GM13976 (cell line): Measurements from ENCODE around the gene TLR5.

Experiments used
- DNase-seq: peaks from one replicate; pipeline ENCODE4 v3.0.0; 2012; ENCODE audit warnings: low spot score
- in situ Hi-C: fragments of 300-500 bp; cut with MboI; formaldehyde crosslinking; loops from one replicate; pipeline ENCODE4 v1.12.0; 2022; ENCODE audit warnings: low sequenced_read_pairs, mixed read lengths, inconsistent platforms; ENCODE audit not compliant: unreplicated experiment
- TF ChIP-seq, protein P1 (sequence below): IDR thresholded peaks from 2 replicates; pipeline ENCODE4 v1.5.1; 2012; ENCODE audit warnings: borderline replicate concordance, mild to moderate bottlenecking; ENCODE audit not compliant: insufficient read depth; ENCODE audit errors: extremely low read depth, missing control alignments, control extremely low read depth

Gene TLR5

DNA sequence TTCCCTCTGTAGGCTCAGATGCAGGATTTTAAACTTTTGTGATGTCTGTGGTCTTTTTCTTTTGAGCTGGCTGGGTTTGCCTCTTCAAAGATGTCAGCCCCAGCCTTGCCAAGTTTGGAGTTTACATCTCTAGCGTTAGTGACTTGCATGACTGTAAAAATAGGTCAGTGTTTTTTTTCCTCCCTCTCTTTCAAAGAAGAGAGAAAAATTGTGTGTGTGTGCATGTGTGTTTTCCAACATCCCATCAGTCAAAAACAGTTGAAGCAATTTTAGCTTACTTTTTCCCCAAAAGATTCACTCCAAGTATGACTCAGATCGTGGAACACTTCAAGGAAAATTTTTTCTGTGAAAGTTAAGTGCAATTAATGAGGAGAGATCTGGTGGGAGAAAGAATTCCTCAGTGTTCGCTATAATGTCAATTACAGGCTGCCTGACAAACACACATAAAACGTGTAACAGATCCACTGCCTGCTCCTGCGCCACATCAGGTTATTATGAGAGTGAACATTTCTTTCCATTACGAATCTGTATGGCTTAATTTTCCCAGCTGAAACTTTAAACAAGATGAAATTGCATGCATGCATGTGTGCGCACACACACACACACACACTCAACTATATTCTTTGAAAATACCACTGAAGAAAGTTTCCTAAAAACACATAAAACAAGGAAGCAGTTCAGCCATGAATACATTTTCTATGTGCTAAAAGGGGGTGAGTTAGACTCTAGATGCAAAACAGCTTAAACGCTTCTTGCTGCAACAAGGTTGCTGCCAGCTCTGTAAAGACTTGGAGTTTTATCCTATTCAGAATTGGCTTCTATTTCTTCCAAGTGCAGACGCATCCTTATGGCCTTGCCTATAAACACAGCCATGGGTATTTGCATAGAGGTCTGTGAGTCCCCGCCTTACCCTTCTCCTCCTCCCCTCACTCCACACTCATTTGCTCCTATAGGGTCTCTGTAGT, 55.5 kb downstream of the TLR5 start:
- in situ Hi-C loops, result loop anchor here (25.0 kb wide), 1 partner anchor 625 kb away; no protein-coding TSS in a partner anchor
- no peak for DNase-seq
- TF ChIP-seq, protein P1, sequence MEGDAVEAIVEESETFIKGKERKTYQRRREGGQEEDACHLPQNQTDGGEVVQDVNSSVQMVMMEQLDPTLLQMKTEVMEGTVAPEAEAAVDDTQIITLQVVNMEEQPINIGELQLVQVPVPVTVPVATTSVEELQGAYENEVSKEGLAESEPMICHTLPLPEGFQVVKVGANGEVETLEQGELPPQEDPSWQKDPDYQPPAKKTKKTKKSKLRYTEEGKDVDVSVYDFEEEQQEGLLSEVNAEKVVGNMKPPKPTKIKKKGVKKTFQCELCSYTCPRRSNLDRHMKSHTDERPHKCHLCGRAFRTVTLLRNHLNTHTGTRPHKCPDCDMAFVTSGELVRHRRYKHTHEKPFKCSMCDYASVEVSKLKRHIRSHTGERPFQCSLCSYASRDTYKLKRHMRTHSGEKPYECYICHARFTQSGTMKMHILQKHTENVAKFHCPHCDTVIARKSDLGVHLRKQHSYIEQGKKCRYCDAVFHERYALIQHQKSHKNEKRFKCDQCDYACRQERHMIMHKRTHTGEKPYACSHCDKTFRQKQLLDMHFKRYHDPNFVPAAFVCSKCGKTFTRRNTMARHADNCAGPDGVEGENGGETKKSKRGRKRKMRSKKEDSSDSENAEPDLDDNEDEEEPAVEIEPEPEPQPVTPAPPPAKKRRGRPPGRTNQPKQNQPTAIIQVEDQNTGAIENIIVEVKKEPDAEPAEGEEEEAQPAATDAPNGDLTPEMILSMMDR, result no peak

- in situ Hi-C loops, result loop anchor here (25.0 kb wide), 1 partner anchor 622 kb away; no protein-coding TSS in a partner anchor
- TF ChIP-seq, protein P1, result no peak
- DNase-seq, result no peak
These were observed 58.6 kb downstream of the TLR5 start for GRCh38 chr1:223084464-223084866.

DNA sequence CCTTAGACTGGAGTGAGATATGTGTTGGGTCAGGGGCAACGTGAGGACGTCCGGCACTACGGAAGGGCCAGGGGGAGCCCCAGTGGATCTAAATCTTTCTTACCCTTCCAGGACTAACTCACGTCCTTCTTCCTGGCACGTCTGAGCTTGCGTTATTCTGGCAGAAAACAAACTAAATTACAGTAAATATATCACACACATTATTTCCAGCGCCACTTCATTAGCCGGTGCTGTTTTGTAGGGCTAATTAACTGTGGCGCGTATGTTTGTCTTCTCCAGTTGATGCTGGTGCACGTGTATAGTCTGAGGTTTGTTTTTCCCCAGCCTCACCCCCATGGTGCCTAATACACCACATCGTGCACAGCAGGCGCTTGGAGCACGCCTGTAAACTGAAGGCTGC, 59.2 kb downstream of the TLR5 start:
- in situ Hi-C loops, result loop anchor here (25.0 kb wide), 1 partner anchor 622 kb away; no protein-coding TSS in a partner anchor
- TF ChIP-seq, protein P1, result no peak
- DNase-seq, result no peak

- TF ChIP-seq, protein P1, result no peak
- in situ Hi-C loops, result loop anchor here (25.0 kb wide), 1 partner anchor 621 kb away; no protein-coding TSS in a partner anchor
- DNase-seq, result no peak
These were observed 60.1 kb downstream of the TLR5 start for GRCh38 chr1:223082914-223083313.

GRCh38 chr1:223081181-223081994, 61.7 kb downstream of the TLR5 start:
- TF ChIP-seq, protein P1, result peak; percentile 94
- peak; percentile 90 for DNase-seq
- in situ Hi-C loops, result loop anchor here (25.0 kb wide), 1 partner anchor 619 kb away; no protein-coding TSS in a partner anchor

DNA sequence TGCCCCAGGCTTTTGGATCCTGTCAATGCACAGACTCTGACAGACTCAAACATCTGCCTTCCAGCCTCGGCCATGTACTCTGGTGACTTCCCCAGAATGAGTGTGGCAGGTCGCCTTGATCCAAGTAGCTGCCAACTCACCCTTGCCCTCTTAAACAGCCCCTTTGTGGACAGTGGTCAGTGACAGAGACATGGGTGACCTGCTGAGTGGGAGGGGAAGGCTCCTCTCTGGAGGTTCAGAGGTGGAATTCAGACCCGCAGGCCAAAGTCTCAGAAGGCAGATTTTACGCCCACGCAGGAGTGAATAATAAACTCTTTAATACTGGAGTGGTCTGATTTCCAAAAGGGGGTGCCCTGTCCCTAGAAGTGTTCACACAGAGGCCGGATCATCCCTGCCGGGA, 63.5 kb downstream of the TLR5 start:
- no peak for DNase-seq
- in situ Hi-C loops, result loop anchor here (25.0 kb wide), 1 partner anchor 617 kb away; no protein-coding TSS in a partner anchor

More for the DNA sequence above, 63.5 kb downstream of the TLR5 start:
- TF ChIP-seq, protein P1, result no peak
